Endothelial cell (in vitro differentiated cells): Measurements from ENCODE around the gene VOPP1. TPM values are rescaled to one million over a fixed set of nuclear protein-coding genes. Genes with fewer than 3 reads are reported as not detected.

Experiments
- DNase-seq: peaks from one replicate; pipeline ENCODE4 v3.0.0; 2021; ENCODE audit warnings: low spot score
- H3K27ac Mint-ChIP-seq: one replicate; pipeline ENCODE4 v1.8.0; 2021; ENCODE audit warnings: mixed read lengths, inconsistent platforms; ENCODE audit not compliant: unreplicated experiment
- H3K27me3 Mint-ChIP-seq: one replicate; pipeline ENCODE4 v1.8.0; 2021; ENCODE audit warnings: mild to moderate bottlenecking, moderate library complexity, mixed read lengths, inconsistent platforms; ENCODE audit not compliant: unreplicated experiment
- H3K36me3 Mint-ChIP-seq: one replicate; pipeline ENCODE4 v1.8.0; 2021; ENCODE audit warnings: mild to moderate bottlenecking, low read depth, mixed read lengths, inconsistent platforms; ENCODE audit not compliant: unreplicated experiment
- H3K4me1 Mint-ChIP-seq: one replicate; pipeline ENCODE4 v1.8.0; 2021; ENCODE audit warnings: mild to moderate bottlenecking, mixed read lengths, inconsistent platforms; ENCODE audit not compliant: unreplicated experiment
- H3K4me3 Mint-ChIP-seq: one replicate; pipeline ENCODE4 v1.8.0; 2021; ENCODE audit warnings: mild to moderate bottlenecking, mixed read lengths, inconsistent platforms; ENCODE audit not compliant: unreplicated experiment
- H3K9me3 Mint-ChIP-seq: one replicate; pipeline ENCODE4 v1.8.0; 2021; ENCODE audit warnings: mixed read lengths, inconsistent platforms; ENCODE audit not compliant: unreplicated experiment
- total RNA-seq: library from RNA; stranded (reverse); fragmentation: NEBNext Ultra II Directional; extraction: Animal tissue kit (Norgen Biotek cat#: 25700); gene quantifications from one replicate; pipeline ENCODE4 v1.2.1, GENCODE V29; 2021; ENCODE audit not compliant: unreplicated experiment
- TF ChIP-seq, protein P1 (sequence below): fragments of 200-600 bp; sonication (generic); IDR thresholded peaks from one replicate; pipeline ENCODE4 v1.5.0; 2021; ENCODE audit warnings: antibody characterized with exemption; ENCODE audit not compliant: unreplicated experiment

Gene VOPP1
- total RNA-seq, 1 donor from 2014 or later: 54.2 TPM

DNA sequence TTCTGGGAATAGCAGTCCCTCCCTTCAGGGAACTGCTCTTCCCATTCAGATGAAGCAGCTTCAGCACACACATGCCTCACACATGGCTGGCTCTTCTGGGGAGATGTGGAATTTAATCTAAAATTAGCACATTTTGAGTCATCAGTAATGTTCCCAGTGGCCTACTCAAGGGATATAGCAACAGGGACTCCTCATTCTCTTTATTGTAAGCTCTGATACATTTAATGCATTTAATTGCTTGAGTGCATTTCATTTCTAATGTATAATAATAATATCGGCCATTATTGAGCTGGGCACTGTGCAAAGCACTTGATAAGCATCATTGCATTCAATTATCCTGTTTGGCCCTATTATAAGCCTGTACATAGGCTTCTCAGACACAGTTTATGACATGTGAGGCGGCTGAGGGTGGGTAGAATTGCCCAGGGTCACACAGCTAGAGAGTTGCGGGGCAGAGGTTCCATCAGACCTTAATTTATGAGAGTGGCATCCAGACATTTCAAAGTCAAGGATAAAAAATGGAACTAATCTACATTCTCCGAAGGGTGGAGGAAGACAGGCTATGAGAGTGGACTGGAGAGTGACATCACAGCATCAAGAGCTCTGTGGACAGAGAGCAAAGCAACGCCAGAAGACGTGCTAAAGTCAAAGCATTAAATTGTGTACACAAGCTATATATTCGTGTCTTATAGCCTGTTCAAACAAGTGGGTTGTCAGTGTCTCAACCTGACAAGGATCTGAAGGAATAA, 130.4 kb downstream of the VOPP1 start:
- peaks cover 6% of the 10 kb centered on the region for H3K27me3 Mint-ChIP-seq
- H3K36me3 Mint-ChIP-seq: peaks cover 4% of the 10 kb centered on the region
- H3K9me3 Mint-ChIP-seq: peaks cover 5% of the 10 kb centered on the region
- peaks cover 15% of the 10 kb centered on the region for H3K4me1 Mint-ChIP-seq
- no peak overlapping the region for H3K27ac Mint-ChIP-seq
- DNase-seq: no peak
- TF ChIP-seq, protein P1, sequence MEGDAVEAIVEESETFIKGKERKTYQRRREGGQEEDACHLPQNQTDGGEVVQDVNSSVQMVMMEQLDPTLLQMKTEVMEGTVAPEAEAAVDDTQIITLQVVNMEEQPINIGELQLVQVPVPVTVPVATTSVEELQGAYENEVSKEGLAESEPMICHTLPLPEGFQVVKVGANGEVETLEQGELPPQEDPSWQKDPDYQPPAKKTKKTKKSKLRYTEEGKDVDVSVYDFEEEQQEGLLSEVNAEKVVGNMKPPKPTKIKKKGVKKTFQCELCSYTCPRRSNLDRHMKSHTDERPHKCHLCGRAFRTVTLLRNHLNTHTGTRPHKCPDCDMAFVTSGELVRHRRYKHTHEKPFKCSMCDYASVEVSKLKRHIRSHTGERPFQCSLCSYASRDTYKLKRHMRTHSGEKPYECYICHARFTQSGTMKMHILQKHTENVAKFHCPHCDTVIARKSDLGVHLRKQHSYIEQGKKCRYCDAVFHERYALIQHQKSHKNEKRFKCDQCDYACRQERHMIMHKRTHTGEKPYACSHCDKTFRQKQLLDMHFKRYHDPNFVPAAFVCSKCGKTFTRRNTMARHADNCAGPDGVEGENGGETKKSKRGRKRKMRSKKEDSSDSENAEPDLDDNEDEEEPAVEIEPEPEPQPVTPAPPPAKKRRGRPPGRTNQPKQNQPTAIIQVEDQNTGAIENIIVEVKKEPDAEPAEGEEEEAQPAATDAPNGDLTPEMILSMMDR: no peak
- no peak overlapping the region for H3K4me3 Mint-ChIP-seq

DNA sequence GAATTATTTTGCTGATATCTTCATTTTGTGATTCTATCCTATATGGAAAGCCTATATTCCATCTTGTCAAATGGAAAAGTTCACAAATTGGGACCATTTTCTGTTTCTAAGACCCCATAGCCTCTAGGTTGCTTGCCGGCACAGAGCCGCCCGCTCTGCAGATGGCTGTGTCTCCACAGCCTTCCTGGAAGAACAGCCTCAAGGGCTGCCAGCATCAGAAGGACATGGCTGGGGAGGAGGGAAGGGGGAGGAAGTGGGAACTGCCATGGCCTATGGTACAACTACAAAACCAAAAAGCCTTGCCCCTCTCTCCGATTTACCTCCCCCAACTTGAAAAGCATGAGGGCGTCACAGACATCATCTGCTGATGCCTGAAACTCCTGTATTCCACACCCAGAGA, 131.3 kb downstream of the VOPP1 start:
- peaks cover 15% of the 10 kb centered on the region for H3K4me1 Mint-ChIP-seq
- peaks cover 6% of the 10 kb centered on the region for H3K27me3 Mint-ChIP-seq
- peaks cover 5% of the 10 kb centered on the region for H3K9me3 Mint-ChIP-seq
- H3K27ac Mint-ChIP-seq: no peak overlapping the region
- DNase-seq: no peak
- H3K4me3 Mint-ChIP-seq: no peak overlapping the region
- peaks cover 4% of the 10 kb centered on the region for H3K36me3 Mint-ChIP-seq
- TF ChIP-seq, protein P1: no peak

DNA sequence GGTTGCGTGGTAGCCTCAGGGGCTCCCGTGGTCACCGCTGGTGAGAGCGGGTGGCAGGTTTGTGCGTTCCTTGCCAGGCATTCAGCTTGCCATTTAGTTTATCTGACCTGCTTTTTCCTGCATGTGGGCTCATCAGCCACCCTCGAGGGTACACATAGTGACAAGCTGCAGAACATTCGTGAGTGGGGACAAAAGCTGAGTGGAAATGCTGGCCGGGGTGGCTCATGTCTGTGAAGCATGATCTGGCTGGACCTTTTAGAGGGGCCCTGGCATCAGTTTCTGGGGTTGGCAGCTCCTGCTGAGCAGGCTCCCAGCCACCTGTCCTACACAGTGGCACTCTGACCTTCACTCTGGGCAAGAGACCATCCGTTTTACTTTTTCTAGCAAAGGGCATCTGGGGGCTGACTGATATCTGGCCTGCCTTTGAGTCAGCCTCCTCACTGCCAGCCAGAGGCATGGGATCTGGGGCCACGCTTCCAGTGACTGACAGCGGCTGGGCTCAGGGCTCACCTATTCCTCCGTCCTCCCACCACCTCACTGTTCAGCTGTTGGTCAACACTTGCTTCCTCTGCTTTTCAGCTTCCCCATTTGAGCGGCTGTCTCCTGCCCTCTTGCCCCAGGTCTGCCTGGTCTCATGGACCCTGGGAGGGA, 132.1 kb downstream of the VOPP1 start:
- peaks cover 6% of the 10 kb centered on the region for H3K27me3 Mint-ChIP-seq
- no peak for DNase-seq
- no peak overlapping the region for H3K27ac Mint-ChIP-seq
- peaks cover 2% of the 10 kb centered on the region for H3K36me3 Mint-ChIP-seq
- H3K9me3 Mint-ChIP-seq: peaks cover 5% of the 10 kb centered on the region
- TF ChIP-seq, protein P1: no peak
- H3K4me1 Mint-ChIP-seq: peaks cover 15% of the 10 kb centered on the region
- no peak overlapping the region for H3K4me3 Mint-ChIP-seq

DNA sequence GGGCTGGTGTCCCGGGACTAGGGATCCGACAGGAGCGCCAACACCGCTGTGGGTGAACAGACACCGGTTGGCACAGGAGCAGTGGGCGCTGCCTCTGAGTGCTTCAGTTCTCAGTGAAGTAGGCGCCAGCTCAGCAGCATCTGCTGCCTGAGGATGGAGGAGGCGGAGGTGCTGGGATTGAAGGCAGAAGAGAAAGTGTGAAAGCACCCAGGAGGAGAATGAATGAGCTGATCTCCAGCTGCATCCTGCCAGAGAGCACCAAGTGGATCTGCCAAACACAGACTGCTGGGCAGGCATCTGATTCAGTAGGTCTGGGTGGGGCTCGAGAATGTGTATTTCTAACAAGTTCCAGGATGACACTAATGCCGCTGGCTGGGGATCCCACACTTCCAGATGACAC, 132.7 kb downstream of the VOPP1 start:
- TF ChIP-seq, protein P1: no peak
- Mint-ChIP-seq H3K27me3 (peaks cover 6% of the 10 kb centered on the region), H3K36me3 (no peaks in the 10 kb centered on the region), H3K27ac (no peak overlapping the region), H3K4me1 (peaks cover 15% of the 10 kb centered on the region), H3K9me3 (peaks cover 5% of the 10 kb centered on the region), H3K4me3 (no peak overlapping the region)
- DNase-seq: no peak
